Stimulated activated naive CD8-positive, alpha-beta T cell treated with anti-CD3 and anti-CD28 coated beads, Interleukin-15, amount 100 ng/mL, for 72 hours (primary cell): ENCODE data around the gene ZNF358.
"Not testable (repeated sequence)": the region's sequence is repeated elsewhere in the genome, so short reads cannot be mapped to it uniquely, and the experiment has no call there.

ENCODE experiments used
- ATAC-seq: fragments of 150-1000 bp; cut with Tn5 transposase; 2 replicates; pipeline ENCODE4 v1.10.0; 2021; ENCODE audit warnings: mild to moderate bottlenecking, moderate library complexity
- DNase-seq, 2 donors: peaks; one replicate each; pipeline ENCODE4 v3.0.0; 2021 to 2022
- H3K27ac Mint-ChIP-seq, 2 donors: one replicate each; pipeline ENCODE4 v1.8.0; 2022; ENCODE audit warnings: mild to moderate bottlenecking in 2 of 2, mixed read lengths in 2 of 2, moderate library complexity in 2 of 2
- H3K27me3 Mint-ChIP-seq: one replicate; pipeline ENCODE4 v1.8.0; 2022; ENCODE audit warnings: mixed read lengths
- H3K4me1 Mint-ChIP-seq: one replicate; pipeline ENCODE4 v1.8.0; 2022; ENCODE audit warnings: mild to moderate bottlenecking, mixed read lengths
- H3K4me3 Mint-ChIP-seq, 2 donors: one replicate each; pipeline ENCODE4 v1.8.0; 2022; ENCODE audit warnings: mild to moderate bottlenecking in 2 of 2, mixed read lengths in 2 of 2, moderate library complexity in 1 of 2
- H3K9me3 Mint-ChIP-seq, 2 donors: one replicate each; pipeline ENCODE4 v1.8.0; 2022; ENCODE audit warnings: mixed read lengths in 2 of 2

ZNF358 gene

GRCh38 chr19:7535047-7535997 lies 19.4 kb downstream of the ZNF358 start, which contains the start of gene PNPLA6:
Gene PNPLA6 (plus strand): TSS chr19:7535717. CDS start chr19:7535789, 72 bp downstream.
- peak within 1 kb of the TSS; percentile 97 to 98 for H3K4me3 Mint-ChIP-seq
- peaks cover 38% of the 10 kb centered on the region for H3K4me1 Mint-ChIP-seq
- DNase-seq (peak; percentile 93 to 94), ATAC-seq (peak; percentile 84)
- peak within 1 kb of the TSS; percentile 94 to 97 for H3K27ac Mint-ChIP-seq
- H3K27me3 Mint-ChIP-seq, result no peaks in the 10 kb centered on the region
- no peaks in the 10 kb centered on the region for H3K9me3 Mint-ChIP-seq

DNA sequence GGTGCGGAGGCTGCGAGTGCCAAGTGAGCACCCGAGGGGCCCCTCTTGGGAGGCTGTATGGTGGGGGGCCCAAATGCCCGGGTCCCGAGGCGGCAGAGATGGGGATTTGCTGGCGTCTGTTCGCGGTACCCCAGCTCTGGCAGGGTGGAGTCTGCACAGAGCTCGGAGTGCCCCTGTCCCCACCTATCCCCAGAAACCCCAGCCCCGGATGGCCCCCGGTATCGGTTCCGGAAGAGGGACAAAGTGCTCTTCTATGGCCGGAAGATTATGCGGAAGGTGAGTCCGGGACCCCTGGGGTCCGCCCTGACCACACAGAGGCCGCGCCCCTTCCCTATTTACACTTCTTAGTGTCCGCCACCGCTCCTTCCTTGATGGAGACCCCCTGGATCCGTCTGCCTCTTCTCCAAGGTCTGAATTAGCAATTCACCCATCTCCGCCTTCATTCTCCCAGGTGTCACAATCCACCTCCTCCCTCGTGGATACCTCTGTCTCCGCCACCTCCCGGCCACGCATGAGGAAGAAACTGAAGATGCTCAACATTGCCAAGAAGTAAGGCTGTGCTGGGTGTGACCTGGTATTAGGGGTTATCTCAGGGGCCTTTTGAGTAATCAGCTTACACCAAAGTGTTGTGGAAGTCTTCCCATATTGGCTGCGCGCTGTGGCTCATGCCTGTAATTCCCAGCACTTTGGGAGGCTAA lies 20.2 kb downstream of the ZNF358 start:
- peaks cover 40% of the 10 kb centered on the region for H3K4me1 Mint-ChIP-seq
- peak overlapping the region; percentile 69 to 97 for H3K27ac Mint-ChIP-seq
- H3K9me3 Mint-ChIP-seq, result no peaks in the 10 kb centered on the region
- H3K4me3 Mint-ChIP-seq, result peak overlapping the region; percentile 97 to 98
- H3K27me3 Mint-ChIP-seq, result no peaks in the 10 kb centered on the region
- ATAC-seq (no peak), DNase-seq (no peak)

GRCh38 chr19:7538990-7539389 lies 23.1 kb downstream of the ZNF358 start:
- not testable (repeated sequence) for H3K4me3 Mint-ChIP-seq, H3K9me3 Mint-ChIP-seq, DNase-seq, H3K27ac Mint-ChIP-seq, ATAC-seq, H3K27me3 Mint-ChIP-seq
- peaks cover 44% of the 10 kb centered on the region for H3K4me1 Mint-ChIP-seq

DNA sequence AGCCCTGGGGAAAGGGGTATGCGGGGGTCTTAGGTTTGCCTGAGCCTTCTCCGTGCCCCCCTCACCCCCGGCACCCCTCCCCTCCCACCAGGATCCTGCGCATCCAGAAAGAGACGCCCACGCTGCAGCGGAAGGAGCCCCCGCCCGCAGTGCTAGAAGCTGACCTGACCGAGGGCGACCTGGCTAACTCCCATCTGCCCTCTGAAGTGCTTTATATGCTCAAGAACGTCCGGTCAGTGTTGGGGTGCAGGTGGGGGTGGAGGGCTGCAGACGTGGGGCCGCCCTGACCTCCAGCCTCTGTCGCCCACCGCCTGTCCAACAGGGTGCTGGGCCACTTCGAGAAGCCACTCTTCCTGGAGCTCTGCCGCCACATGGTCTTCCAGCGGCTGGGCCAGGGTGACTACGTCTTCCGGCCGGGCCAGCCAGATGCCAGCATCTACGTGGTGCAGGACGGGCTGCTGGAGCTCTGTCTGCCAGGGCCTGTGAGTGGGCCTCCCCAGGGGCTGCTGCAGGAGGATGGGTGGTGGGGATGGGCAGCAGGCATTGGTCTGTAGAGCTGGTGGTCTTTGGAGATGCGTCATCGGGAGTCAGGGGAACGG lies 24.0 kb downstream of the ZNF358 start:
- Mint-ChIP-seq H3K9me3 (no peaks in the 10 kb centered on the region), H3K4me3 (no peak overlapping the region), H3K27me3 (no peaks in the 10 kb centered on the region), H3K4me1 (peaks cover 48% of the 10 kb centered on the region), H3K27ac (no peak overlapping the region)
- ATAC-seq, result no peak
- DNase-seq, result no peak

GRCh38 chr19:7540761-7541474 lies 25.0 kb downstream of the ZNF358 start:
- peak; percentile 39 for ATAC-seq
- Mint-ChIP-seq H3K9me3 (no peaks in the 10 kb centered on the region), H3K27ac (no peak overlapping the region), H3K4me3 (no peak overlapping the region), H3K27me3 (no peaks in the 10 kb centered on the region), H3K4me1 (peaks cover 58% of the 10 kb centered on the region)
- no peak for DNase-seq

GRCh38 chr19:7541475-7541824 lies 25.5 kb downstream of the ZNF358 start:
- DNase-seq (no peak), ATAC-seq (peak; percentile 2)
- H3K4me3 Mint-ChIP-seq, result peak overlapping the region in 1 of 2 donors; percentile 21
- H3K27me3 Mint-ChIP-seq, result no peaks in the 10 kb centered on the region
- peaks cover 58% of the 10 kb centered on the region for H3K4me1 Mint-ChIP-seq
- H3K9me3 Mint-ChIP-seq, result no peaks in the 10 kb centered on the region
- H3K27ac Mint-ChIP-seq, result no peak overlapping the region

- DNase-seq (no peak), ATAC-seq (no peak)
- H3K4me1 Mint-ChIP-seq, result peaks cover 55% of the 10 kb centered on the region
- no peaks in the 10 kb centered on the region for H3K27me3 Mint-ChIP-seq
- H3K27ac Mint-ChIP-seq, result no peak overlapping the region
- peak overlapping the region in 1 of 2 donors; percentile 21 for H3K4me3 Mint-ChIP-seq
- H3K9me3 Mint-ChIP-seq, result no peaks in the 10 kb centered on the region
Observed at GRCh38 chr19:7541828-7542443, 26.0 kb downstream of the ZNF358 start.

GRCh38 chr19:7542556-7543348 lies 26.8 kb downstream of the ZNF358 start:
- DNase-seq (no peak), ATAC-seq (no peak)
- no peak overlapping the region for H3K27ac Mint-ChIP-seq
- H3K4me3 Mint-ChIP-seq, result no peak overlapping the region
- peaks cover 55% of the 10 kb centered on the region for H3K4me1 Mint-ChIP-seq
- H3K9me3 Mint-ChIP-seq, result no peaks in the 10 kb centered on the region
- H3K27me3 Mint-ChIP-seq, result no peaks in the 10 kb centered on the region

- H3K9me3 Mint-ChIP-seq, result no peaks in the 10 kb centered on the region
- peak overlapping the region in 1 of 2 donors; percentile 91 for H3K27ac Mint-ChIP-seq
- DNase-seq (no peak), ATAC-seq (peak; percentile 17)
- peaks cover 57% of the 10 kb centered on the region for H3K4me1 Mint-ChIP-seq
- no peaks in the 10 kb centered on the region for H3K27me3 Mint-ChIP-seq
- H3K4me3 Mint-ChIP-seq, result peak overlapping the region; percentile 47 to 52
Observed at GRCh38 chr19:7544626-7545025, 28.7 kb downstream of the ZNF358 start.

GRCh38 chr19:7545300-7545699 lies 29.4 kb downstream of the ZNF358 start:
- Mint-ChIP-seq H3K4me3 (peak overlapping the region; percentile 47 to 52), H3K4me1 (peaks cover 56% of the 10 kb centered on the region), H3K27ac (no peak overlapping the region), H3K27me3 (no peaks in the 10 kb centered on the region), H3K9me3 (no peaks in the 10 kb centered on the region)
- DNase-seq, result no peak
- no peak for ATAC-seq

DNA sequence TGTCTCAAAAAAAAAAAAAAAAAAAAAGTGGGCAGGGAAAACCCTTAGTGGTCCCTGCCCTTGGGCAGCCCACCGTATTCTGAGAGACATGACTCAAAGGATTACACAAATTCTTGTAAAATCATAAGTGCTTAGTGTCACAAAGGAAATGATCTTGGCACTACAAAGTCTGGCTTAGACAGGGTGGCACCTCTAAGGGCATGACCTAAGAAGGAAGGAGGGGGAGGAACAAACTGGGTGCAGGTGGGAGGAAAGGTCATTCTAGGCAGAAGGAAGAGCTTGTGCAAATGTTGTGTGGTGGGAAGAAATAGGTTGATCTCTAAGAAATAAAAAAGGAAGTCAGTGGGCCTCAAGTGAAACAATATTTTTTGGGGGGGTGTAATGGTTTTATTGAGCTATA lies 30.0 kb downstream of the ZNF358 start:
- Mint-ChIP-seq H3K27ac (peak overlapping the region in 1 of 2 donors; percentile 7), H3K9me3 (no peaks in the 10 kb centered on the region), H3K4me3 (peak overlapping the region; percentile 29 to 65), H3K4me1 (peaks cover 56% of the 10 kb centered on the region), H3K27me3 (no peaks in the 10 kb centered on the region)
- DNase-seq, result peak in 1 of 2 donors; percentile 54
- ATAC-seq, result peak; percentile 91

DNA sequence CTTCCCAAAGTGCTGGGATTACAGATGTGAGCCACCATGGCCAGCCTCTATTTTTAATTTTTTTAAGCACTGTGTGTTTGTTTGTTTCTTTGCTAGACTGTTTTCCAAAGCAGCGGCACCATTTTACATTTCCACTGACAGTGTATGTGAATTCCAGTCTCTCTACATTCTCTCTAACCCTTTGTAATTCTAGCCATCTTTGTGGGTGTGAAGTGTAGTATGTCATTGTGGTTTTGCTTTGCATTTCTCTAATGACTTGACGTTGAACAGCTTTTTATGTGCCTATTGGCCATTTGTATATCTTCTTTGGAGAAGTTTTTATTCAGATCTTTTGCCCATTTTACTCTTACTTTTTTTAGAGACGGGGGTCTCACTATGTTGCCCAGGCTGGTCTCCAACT lies 31.3 kb downstream of the ZNF358 start:
- ATAC-seq (no peak), DNase-seq (no peak)
- Mint-ChIP-seq H3K27ac (peak overlapping the region in 1 of 2 donors; percentile 52), H3K9me3 (no peaks in the 10 kb centered on the region), H3K27me3 (no peaks in the 10 kb centered on the region), H3K4me3 (peak overlapping the region; percentile 9 to 21), H3K4me1 (peaks cover 53% of the 10 kb centered on the region)

GRCh38 chr19:7549429-7550148 lies 33.7 kb downstream of the ZNF358 start:
- Mint-ChIP-seq H3K4me1 (peaks cover 51% of the 10 kb centered on the region), H3K4me3 (no peak overlapping the region), H3K27ac (no peak overlapping the region), H3K9me3 (no peaks in the 10 kb centered on the region), H3K27me3 (no peaks in the 10 kb centered on the region)
- no peak for DNase-seq
- no peak for ATAC-seq
